ENCODE results near the gene LASP1.

Gene LASP1

DNA sequence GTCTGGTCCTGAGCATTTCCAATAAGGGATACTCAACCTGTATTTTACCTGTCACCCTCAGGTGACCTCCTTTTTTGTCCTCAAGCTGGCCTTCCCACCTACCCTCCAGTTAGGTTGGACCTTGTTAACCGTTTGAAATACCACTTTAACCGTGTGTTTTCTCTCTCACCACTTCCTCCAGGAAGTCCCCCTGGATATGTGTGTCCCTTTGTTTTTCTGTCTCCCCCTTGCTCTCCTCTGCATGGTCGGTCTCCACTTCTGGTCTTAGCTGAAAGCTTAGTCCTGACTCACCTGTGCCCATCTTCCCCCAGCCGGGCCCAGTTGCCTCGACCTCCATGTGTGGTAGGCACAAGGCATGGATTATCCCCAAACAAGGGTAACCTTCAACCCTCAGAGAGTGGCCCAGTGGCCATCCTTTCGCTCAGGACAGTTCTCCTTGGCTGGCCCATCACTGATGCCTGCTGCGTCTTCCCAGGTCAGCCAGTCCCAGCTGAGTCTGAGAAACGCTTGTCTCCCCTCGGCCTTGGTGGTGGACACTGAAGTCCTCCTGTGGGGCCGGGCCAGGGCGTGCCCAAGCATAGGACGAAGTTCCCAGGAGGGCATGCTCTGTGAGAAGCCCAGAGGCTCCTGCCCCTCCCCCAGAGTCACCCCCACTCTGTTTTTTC lies 20.0 kb downstream of the LASP1 start:
- DNase-seq: no peak

DNA sequence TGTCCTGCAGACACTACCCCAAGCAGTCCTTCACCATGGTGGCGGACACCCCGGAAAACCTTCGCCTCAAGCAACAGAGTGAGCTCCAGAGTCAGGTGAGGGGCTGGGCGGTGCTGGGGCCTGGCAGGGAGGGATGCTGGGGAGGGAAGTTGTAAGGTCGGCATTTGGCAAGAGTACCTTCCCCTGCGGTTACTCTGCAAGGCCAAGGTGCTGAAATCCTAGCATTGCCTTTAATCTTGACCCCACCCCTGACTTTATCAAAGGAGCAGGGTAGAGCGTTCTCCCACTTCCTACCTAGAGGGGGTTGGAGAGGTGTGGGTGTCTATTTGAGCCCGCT lies 20.5 kb downstream of the LASP1 start:
- DNase-seq: no peak

DNA sequence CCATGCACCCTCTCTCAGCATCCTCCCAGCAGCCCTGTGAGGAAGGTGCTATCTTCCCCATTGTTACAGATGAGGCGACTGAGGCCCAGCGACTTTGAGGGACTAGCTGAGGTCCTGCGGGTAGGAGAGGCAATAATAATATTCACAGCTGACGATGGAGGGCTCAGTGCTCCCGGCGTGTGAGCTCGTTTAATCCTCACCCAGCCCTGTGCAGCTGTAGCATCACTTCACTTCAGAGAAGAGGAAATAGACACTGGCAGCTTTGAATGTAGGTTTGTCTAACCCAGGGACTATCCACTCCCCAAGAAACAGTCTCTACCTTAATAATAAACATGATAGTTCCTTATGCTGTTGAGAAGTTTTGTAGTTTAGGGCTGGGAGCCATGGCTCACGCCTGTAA lies 21.6 kb downstream of the LASP1 start:
- no peak for DNase-seq

DNA sequence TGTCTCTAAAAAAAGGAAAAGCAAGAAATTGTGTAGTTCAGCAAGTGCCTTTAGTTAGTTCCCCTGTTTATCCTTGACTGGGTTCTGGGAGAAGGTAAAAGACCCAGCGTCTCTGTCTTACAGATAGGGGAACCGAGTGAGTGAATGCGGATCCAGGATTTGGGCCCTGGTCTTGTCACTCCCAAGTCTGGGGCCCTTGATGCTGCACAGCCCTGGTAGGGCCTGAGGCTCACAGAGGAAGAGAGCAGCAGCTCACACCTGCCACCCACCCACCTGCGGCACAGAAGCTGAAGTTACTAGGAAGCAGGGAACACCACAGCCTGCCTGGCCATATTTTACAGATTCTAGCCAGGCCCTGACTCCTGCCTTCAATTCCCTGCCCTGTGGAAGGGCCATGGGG lies 22.2 kb downstream of the LASP1 start:
- no peak for DNase-seq

DNA sequence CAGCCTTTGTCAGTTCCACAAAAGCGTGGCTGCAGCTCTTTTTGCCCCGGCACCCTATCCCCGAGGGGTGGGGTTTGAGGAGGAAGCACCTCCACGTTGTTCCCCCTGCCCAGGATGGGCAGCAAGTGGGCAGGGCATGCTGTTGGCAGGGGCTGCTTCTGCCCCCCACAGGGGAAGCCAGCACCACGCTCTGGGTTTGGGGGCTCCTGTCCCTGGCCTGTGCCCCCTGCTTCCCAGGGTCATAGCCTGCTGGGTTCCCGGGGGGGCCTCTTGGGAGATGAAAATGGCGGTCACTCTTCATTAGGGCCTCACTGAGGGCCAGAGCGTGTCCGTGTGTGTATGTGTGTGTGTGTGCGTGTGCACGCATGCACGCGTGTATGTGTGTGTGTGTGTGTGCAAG lies 22.8 kb downstream of the LASP1 start:
- DNase-seq: no peak

DNA sequence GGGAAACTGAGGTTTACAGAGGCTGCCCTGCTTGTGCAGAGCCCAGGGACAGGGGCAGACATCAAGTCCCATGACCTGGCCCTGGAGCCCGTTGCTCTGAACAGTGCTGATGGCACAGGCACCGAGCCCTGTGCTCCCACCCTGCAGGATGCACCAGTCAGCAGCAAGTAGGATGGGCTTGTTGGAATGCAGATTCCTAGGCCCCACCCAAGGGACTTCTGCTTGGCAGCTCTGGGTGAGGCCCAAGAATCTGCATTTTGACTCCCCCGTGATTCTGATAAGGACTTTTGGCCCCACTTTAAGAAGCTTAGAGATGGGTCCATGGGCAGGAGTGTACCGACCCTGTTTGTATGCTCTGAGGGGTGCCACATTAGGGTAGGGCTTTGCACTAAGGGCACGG lies 23.3 kb downstream of the LASP1 start:
- DNase-seq: no peak

DNA sequence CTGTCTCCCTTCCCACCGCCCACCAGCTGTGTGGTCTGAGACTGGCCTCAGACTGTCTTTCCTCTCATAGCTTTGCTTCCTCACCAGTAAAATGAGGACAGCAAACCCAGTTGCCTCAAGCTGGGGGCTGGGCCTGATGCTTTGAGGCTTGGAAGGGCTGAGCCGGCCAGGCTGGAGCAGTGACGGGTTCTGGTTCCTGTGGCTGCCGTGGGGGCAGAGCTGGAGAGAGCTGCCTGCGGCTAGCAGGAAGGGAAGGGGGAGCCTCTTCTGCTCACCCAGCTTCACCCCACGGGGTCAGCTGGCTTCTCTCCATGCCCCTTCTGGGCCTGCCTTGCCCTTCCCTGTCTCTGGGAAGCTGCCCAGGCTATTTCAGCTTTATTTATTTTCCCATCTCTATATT lies 23.7 kb downstream of the LASP1 start:
- peak; percentile 49 for DNase-seq

DNA sequence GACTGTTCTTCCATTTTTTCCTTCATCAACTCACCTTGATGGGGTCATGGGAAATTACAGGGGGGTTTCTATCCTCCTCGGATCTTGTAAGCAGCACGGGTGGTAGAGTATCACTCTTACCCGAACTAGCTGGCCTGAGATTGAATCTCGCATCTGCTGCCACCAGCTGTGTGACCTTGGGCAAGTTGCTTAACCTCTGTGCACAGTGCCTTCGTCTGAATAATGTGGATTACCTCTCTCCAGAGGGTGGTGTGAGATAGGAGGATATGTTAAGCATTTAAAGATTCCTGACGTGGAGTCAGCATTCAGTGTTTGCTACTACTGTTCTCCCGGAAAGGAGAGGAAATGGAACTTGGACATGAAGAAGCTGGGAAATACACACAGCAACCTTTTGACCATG lies 24.4 kb downstream of the LASP1 start:
- no peak for DNase-seq

DNA sequence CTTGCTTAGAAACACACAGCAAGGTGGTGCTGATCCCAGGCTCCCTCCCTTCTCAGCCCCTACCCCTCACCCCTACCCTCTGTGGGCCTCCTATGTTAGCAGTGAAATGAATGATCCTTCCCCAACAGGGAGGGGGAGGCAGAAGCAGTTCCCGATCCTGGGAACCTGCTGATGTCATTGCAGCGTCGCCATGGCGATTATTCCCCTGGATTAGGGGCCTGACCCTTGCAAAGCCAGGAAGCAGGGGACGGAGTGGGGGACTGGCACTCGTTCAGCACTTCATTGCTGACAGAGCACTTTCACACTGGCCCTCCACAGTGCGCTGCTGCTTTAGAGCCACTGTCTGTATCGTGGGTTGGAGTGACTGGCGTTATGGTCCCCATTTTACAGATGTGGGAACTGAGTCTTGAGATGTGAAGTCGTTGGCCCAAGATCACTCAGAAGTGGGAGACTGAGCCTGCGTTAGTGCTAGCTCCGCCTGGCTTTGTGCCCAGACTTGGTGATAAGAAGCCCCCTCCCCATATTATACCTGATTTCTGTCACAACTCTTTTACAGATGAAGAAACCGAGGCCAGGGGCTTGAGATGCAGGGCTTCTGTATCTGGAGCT lies 26.6 kb downstream of the LASP1 start:
- DNase-seq: no peak

DNA sequence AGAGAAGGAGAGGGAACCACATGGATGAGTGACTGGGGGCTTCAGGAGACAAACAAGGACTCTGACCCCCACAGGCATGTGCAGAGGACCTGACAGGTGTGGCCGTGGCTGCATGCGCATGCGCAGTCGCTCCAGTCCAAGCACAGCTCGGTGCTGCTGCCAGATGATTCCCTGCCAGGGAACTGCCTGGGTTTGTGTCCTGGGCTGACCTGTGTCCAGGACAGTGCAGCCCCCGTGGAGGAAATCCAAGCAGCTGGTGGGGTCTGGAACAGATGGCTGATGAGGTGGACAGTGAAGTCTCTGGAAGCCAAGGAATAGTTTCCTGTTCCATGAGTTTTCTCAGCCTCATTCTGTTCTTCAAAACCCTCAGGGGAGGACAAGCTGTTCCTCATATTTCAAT lies 27.3 kb downstream of the LASP1 start:
- no peak for DNase-seq

DNA sequence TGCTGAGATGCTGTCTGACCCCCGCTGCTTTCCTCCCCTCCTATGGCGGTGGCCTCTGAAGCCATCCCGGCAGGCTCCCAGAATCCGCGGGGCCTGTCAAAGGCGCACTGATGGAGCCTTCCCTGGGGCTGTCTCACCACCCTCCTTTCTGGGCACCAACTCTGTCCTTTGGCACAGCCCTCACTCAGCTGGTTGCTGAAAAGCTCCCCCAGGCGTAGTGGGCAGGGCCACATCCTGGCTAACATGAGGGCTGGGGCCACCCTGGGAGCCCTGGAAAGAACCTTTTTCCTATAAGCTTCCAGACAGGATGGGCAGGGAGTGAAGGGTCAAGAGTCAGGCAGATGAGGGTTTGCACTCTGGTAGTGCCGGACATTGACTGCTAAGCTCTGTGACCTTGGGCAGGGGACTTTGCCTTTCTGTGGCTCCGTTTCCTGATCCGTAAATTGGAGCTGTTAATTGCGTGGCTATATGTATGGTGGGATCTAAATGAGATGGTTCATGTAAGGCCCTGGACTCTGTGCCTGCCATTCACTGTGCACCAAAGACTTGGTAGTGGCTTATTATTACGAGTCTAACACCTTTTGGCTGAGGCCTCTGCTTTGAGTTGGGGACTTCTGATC lies 27.9 kb downstream of the LASP1 start:
- no peak for DNase-seq

DNA sequence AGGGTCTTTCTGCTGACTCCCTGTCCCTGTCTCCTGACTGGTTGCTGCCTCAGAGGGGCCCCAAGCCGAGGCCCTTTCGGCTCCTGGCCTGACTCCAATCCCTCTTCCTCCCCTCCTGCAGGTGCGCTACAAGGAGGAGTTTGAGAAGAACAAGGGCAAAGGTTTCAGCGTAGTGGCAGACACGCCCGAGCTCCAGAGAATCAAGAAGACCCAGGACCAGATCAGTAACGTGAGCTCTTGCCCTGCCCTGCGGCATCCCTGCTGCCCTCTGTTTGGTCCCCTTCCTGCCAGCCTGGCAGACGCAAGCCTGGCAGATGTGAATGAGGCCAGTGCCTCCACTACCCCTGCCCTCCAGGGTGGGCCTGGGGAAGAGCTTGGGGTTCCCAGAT lies 28.4 kb downstream of the LASP1 start:
- no peak for DNase-seq

DNA sequence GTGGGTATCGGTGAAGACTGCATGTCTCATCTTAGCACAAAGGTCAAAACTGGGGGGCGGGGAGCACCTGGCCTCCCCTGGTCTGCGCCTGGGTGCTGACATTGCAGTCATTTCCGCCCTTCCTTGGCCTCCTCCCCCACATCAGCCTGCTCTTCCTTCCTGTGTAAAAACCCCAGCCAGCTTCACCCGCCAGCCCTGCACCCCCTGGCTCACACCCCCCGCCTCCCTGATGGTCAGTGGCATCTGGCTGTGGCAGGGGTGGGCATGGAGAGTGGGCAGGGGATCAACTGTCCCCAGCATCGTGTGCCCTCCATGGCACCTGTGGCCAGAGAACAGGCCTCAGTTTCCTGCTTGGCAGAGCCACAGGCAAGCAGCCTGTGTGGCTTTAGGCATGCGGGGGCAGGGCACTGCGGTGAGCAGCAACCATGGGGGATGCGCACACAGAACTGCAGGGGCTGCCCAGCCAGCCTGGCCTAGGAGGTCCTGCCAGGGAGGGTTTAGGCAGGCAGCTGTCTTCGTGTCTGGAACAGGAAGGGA lies 29.0 kb downstream of the LASP1 start:
- peak; percentile 64 for DNase-seq

DNA sequence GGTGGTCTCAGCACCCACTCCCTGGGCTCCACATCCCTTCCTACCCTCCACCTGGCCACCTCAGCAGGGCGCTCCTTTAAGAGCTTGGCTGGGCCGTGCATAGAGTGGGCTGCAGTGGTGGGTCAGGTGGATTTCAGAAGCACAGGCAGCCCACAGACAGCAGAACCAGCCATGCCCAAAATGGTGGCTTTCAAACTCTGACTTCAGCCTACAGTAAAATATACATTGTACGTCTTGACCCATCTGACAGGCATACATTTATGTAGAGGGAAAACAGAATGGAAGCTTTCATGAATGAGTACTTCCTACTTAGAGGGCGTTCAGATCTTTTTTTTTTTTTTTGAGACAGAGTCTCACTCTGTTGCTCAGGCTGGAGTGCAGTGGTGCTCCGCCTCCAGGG lies 29.6 kb downstream of the LASP1 start:
- DNase-seq: no peak

DNA sequence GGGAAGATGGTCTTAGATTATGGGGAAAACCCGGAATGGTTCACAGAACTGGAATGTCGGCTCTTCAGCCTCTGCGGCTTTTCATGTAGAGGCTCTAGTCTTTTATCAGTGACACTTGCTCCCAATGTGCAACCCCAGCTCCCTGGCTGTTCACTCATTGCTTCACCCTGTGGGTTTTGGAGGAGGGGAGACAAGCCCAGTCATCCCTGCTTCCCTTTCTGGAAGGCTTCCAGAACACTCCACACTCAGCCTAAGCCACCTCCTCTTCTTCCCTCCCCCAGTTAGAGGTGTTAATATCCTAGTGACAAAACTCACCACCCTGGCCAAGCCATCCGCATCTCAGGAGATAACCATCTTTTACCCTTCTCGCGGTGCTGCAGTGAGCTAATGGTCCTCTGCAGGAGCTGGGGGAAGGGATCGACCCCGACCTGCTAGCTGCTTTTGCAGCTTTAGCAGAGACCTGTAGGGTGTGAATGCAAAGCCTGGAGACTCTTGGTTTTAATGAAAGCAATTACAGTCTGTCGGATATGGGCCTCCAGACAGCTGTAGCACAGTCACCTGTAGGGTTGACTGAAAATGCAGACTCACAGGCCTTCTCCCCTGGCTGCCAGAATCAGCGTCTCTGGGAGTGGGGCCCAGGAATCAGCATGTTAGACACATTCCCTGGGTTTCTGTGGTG lies 31.3 kb downstream of the LASP1 start:
- peak; percentile 73 for DNase-seq

DNA sequence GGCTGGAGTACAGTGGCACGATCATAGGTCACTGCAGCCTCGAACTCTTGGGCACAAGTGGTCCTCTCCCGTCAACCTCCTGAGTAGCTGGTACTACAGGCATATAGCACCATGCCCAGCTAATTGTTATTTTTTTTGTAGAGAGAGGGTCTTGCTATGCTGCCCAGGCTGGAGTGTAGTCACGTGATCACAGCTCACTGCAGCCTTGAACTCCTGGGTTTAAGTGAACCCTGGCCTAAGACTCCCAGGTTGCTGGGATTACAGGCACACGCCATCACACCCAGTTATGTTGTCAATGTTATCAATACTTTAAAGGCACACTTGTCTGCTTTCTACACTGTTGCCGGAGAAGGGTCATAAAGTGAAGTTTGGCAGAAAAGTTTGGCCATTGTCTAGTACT lies 33.5 kb downstream of the LASP1 start:
- DNase-seq: no peak

DNA sequence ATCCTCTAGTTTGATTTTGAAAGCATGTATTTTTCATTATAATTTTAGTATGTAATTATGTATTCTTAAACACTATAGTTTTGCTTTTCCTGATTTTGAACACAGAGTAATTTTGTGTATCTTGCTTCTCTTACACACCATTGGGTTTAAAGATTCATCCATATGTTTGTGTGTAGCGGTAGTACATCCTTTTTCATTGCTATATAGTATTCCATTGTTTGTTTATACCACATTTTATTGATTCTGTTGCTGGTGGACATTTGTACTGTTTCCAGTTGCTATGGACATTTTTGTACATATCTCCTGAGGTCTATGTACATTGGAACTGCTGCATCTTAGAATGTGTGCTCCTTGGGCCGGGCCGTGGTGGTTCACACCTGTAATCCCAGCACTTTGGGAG lies 35.0 kb downstream of the LASP1 start:
- no peak for DNase-seq

DNA sequence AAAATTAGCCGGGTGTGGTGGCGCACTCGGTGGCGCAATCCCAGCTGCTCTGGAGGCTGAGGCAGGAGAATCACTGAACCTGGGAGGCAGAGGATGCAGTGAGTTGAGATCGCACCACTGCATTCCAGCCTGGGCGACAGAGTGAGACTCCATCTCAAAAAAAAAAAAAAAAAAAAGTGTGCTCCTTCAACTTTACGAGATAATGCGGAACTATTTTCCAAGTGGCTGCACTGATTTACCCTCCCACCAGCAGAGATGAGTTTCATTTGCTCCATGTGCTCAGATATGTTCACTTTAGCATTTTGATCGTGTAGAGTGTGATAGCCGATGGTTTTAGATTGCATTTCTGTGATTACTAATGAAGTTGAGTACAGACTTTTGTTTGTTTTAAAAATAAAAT lies 35.5 kb downstream of the LASP1 start:
- DNase-seq: no peak

DNA sequence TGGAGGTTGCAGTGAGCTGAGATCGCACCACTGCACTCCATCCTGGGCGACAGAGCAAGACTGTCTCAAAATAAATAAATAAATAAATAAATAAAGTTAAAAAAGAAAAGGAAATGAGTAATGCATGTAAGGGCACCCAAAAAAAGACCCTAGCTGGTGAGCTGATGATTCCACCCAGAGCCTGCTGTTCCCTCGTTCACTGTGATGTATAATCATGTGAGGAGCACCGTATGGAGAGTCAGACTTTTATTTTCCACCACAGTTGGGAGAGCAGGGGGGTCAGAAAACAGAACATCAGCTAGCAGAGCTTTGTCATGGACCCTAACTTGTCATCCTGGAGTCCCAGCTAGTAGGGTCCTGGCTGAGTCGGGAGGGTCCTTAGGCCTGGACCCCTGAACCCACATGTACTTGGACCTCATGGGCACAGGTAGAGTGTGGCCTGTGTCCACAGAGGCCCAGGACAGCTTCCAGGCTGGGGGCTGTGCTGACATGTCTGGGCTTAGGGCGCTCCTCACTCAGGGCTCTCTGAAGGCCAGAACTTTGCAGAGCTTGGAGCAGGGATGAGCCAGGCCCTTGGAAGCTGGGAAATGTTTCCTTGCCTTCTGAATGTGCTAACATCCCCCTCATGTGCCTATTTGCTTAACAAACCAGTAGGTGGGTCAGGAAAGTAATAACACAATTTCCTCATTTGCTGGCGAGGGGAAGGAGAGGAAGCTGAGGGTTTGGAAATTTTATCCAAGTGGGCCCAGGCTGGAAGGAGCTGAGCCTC lies 36.8 kb downstream of the LASP1 start:
- DNase-seq: no peak

DNA sequence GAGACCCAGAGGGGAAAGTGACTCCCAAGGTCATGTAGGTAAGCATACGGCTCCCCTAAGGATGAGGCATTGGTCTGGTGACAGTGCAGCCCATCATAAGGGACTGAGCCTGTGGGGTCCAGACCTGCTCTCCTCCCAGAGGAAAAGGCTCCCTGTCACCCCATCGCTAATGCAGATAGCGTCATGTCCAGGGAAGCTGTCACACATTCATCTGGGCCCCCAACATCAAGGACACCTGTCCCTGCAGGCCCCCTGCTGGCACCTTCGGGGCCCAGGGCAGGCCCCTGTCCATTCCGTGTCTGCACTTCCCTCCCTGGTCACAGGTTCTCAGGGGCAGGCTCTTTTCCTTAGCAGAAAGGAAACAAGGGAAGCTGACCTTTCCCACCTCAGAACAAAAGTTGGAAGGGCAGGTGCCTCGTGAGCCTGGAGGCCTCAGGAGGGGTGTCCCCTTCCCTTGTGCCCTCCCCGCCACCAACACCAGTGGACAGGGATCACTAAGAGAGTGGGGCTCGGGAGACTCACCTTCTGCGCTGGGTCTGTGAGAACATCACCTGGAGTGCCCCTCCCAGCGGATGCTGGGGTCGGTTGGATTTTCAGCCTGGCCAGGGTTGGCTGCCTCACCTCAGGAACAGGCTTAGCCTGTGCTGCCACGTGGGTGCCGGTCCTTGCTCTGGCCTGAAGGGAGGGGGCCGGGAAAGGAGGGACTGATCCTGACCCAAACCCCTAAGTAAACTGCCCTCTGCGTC lies 38.2 kb downstream of the LASP1 start:
- DNase-seq: no peak

DNA sequence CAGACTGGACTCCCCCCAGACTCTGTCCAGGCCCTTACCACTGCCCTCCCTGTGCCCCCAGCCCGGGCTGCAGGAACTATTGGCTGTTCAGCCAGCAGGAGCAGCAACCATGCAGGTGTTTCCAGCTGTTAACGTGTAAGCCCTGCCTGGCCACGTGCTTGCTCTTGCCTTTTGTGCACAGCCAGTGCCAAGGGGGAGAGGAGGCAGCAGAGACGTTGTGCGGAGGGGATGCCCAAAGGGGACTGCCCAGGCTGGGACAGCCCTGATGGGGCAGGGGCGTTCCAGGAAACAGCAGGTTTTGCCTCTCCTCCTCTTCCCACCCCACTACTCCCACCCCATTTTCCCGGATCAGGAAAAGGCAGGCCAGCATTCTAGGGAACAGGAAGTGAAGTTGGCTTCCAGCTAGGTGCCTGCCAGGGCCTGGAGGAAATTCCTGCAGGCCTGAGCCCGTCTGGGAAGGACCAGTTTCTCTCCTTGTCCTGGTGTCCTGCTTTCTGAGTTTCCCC lies 38.9 kb downstream of the LASP1 start:
- DNase-seq: no peak

DNA sequence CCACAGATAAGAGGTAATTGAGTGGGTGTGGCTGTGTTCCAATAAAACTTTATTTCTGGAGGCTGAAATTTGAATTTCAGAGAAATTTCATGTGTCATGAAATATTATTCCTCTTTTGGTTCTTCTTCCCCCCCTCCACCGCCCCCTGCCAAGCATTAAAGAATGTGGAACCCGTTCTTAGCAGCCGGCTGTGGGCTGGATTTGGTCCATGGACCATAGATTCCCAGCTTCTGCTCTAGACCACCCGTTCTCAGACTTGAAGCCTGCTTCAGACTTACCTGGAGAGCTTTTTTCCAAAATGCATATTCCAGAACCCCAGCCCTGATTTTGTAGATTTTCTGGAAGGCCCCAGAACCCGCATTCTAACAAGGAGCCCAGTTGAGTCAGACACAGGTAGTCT lies 40.5 kb downstream of the LASP1 start:
- no peak for DNase-seq
